HG03565 (cell line): ENCODE results near the gene MAPK1.
"Not testable (repeated sequence)": the region's sequence is repeated elsewhere in the genome, so short reads cannot be mapped to it uniquely, and the experiment has no call there.

ENCODE experiments used
- ATAC-seq: cut with Tn5 transposase; IDR thresholded peaks from one replicate; pipeline ENCODE4 v1.9.1; 2021; ENCODE audit warnings: mild to moderate bottlenecking, moderate library complexity; ENCODE audit not compliant: unreplicated experiment

The MAPK1 gene

GRCh38 chr22:21759646-21760376 is 107.6 kb downstream of the MAPK1 start:
- no peak for ATAC-seq

GRCh38 chr22:21759093-21759492 is 108.4 kb downstream of the MAPK1 start:
- no peak for ATAC-seq

GRCh38 chr22:21758091-21758864 is 109.2 kb downstream of the MAPK1 start:
- ATAC-seq: no peak

GRCh38 chr22:21755851-21756284 is 111.6 kb downstream of the MAPK1 start:
- no peak for ATAC-seq

- ATAC-seq: no peak
Measured at GRCh38 chr22:21754523-21754922, 112.9 kb downstream of the MAPK1 start.

- no peak for ATAC-seq
Measured at GRCh38 chr22:21753374-21754111, 113.9 kb downstream of the MAPK1 start.

GRCh38 chr22:21752276-21752675 is 115.2 kb downstream of the MAPK1 start:
- no peak for ATAC-seq

GRCh38 chr22:21745948-21746347 is 121.5 kb downstream of the MAPK1 start:
- no peak for ATAC-seq

GRCh38 chr22:21744917-21745316 is 122.5 kb downstream of the MAPK1 start:
- not testable (repeated sequence) for ATAC-seq

GRCh38 chr22:21741790-21742189 is 125.7 kb downstream of the MAPK1 start:
- ATAC-seq: no peak

- ATAC-seq: no peak
Measured at GRCh38 chr22:21741059-21741458, 126.4 kb downstream of the MAPK1 start.

- ATAC-seq: no peak
Measured at GRCh38 chr22:21739828-21740377, 127.5 kb downstream of the MAPK1 start.

- ATAC-seq: no peak
Measured at GRCh38 chr22:21738966-21739365, 128.5 kb downstream of the MAPK1 start.

GRCh38 chr22:21738081-21738480 is 129.4 kb downstream of the MAPK1 start:
- ATAC-seq: no peak

GRCh38 chr22:21736948-21737347 is 130.5 kb downstream of the MAPK1 start:
- no peak for ATAC-seq

GRCh38 chr22:21736084-21736642 is 131.3 kb downstream of the MAPK1 start:
- no peak for ATAC-seq

- peak; percentile 80 for ATAC-seq
Measured at GRCh38 chr22:21735200-21736083, 132.0 kb downstream of the MAPK1 start, which contains the start of gene YPEL1. Gene YPEL1 (minus strand): TSS chr22:21735794. CDS start chr22:21710744, 25,050 bp downstream.

GRCh38 chr22:21734540-21735199 is 132.8 kb downstream of the MAPK1 start:
- ATAC-seq: no peak

GRCh38 chr22:21731503-21731902 is 135.9 kb downstream of the MAPK1 start:
- no peak for ATAC-seq
